ENCODE results near the gene NUP98. TPM values are rescaled to one million over a fixed set of nuclear protein-coding genes. Genes with fewer than 3 reads are reported as not detected.

NUP98 gene
- total RNA-seq, 1 donor from 2014 or later = 80.3 TPM

DNA sequence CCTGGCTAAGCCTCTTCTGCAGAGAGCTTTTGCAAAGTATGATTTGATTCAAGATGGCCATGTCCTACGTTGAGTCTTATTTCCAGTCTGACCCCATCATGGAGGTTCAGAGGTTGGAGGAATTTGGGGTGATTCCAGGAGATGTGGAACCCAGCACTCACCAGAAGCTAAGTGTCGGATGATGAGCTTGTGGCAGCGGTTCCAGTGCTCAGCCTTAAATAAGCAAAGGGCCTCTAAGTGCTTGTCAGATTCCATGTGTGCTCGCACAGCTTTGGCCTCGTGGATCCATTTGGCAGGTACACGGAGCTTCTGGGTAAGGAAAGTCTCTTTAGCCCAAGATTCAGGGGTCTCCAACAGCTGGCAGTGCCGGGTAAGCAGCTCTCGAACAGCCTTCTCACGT is 114.3 kb downstream of the NUP98 start:
- Mint-ChIP-seq H3K27ac (no peak overlapping the region), H3K27me3 (no peaks in the 10 kb centered on the region), H3K36me3 (ENCODE audit: insufficient read depth) (peaks cover 38% of the 10 kb centered on the region), H3K4me3 (ENCODE audit: low read depth) (no peak overlapping the region), H3K4me1 (ENCODE audit: low read depth) (no peaks in the 10 kb centered on the region), H3K9me3 (ENCODE audit: low read depth) (no peaks in the 10 kb centered on the region)
- no peak for DNase-seq (ENCODE audit: low spot score, unreplicated experiment)
- TF ChIP-seq, protein P1, sequence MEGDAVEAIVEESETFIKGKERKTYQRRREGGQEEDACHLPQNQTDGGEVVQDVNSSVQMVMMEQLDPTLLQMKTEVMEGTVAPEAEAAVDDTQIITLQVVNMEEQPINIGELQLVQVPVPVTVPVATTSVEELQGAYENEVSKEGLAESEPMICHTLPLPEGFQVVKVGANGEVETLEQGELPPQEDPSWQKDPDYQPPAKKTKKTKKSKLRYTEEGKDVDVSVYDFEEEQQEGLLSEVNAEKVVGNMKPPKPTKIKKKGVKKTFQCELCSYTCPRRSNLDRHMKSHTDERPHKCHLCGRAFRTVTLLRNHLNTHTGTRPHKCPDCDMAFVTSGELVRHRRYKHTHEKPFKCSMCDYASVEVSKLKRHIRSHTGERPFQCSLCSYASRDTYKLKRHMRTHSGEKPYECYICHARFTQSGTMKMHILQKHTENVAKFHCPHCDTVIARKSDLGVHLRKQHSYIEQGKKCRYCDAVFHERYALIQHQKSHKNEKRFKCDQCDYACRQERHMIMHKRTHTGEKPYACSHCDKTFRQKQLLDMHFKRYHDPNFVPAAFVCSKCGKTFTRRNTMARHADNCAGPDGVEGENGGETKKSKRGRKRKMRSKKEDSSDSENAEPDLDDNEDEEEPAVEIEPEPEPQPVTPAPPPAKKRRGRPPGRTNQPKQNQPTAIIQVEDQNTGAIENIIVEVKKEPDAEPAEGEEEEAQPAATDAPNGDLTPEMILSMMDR (IDR thresholded peaks at IDR 0.05; ENCODE audit: unreplicated experiment) = no peak

DNA sequence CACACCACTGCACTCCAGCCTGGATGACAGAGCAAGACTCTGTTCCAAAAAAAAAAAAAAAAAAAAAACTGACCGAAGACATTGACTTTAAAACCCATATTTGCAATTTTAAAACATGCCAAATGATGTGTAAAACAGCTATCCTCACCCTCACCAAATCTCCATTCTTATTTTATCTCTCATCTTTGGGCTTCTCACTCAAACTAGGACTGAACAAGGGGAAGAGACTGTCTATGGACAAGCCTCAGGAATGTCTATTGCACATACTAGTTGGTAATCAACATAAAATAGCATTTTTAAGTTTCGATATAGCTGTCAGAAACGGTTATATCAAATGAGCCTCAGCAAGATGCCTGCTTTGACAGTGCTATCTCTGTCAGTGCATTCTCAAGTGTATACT is 118.3 kb downstream of the NUP98 start:
- Mint-ChIP-seq H3K27me3 (no peaks in the 10 kb centered on the region), H3K9me3 (ENCODE audit: low read depth) (no peaks in the 10 kb centered on the region), H3K36me3 (ENCODE audit: insufficient read depth) (peaks cover 32% of the 10 kb centered on the region)

DNA sequence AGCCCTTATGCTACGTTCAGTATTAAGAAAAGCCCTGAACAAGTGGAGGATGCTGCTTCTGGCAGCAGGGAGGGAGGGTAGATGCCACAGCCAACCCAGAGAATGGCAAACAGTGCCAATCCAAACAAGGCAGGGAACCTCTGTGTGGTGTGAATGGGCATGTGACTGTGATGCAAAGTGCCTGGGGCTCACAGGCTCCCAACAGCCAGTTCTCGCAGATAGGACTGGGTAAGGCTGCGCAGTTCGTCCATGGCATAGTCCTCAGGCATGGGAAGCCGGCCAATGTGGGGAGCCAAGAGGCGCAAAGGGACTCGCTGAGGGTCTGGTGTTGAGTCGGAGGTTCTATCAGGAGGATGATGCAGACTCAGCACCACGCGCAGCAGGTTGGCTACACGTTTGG is 121.4 kb downstream of the NUP98 start:
- Mint-ChIP-seq H3K27me3 (no peaks in the 10 kb centered on the region), H3K4me3 (ENCODE audit: low read depth) (no peak overlapping the region), H3K4me1 (ENCODE audit: low read depth) (peaks cover 1% of the 10 kb centered on the region), H3K9me3 (ENCODE audit: low read depth) (no peaks in the 10 kb centered on the region), H3K27ac (no peak overlapping the region), H3K36me3 (ENCODE audit: insufficient read depth) (peaks cover 30% of the 10 kb centered on the region)
- no peak for DNase-seq (ENCODE audit: low spot score, unreplicated experiment)
- TF ChIP-seq, protein P1 (IDR thresholded peaks at IDR 0.05; ENCODE audit: unreplicated experiment) = no peak

More for the DNA sequence above, 118.3 kb downstream of the NUP98 start:
- Mint-ChIP-seq H3K27ac (no peak overlapping the region), H3K4me3 (ENCODE audit: low read depth) (no peak overlapping the region), H3K4me1 (ENCODE audit: low read depth) (no peaks in the 10 kb centered on the region)
- TF ChIP-seq, protein P1 (IDR thresholded peaks at IDR 0.05; ENCODE audit: unreplicated experiment) = no peak
- no peak for DNase-seq (ENCODE audit: low spot score, unreplicated experiment)

DNA sequence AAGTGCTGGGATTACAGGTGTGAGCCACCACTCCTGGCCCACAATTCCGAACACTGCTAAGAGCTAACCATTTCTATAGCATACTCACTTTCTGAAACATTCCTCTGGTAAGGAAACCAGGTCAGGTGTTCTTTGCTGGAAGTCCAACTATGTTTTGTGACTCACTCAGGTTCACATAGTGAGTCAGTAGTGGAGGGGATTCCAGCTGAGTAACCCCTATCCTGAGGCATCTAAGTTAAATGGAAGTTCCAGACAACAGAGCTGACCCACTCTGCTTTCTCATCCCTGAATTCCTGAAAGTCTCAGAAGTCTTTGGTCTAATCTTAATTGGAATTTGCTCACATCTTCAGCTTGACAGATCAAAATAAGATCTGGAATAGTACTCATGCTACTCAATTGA is 123.2 kb downstream of the NUP98 start:
- H3K27me3 Mint-ChIP-seq = no peaks in the 10 kb centered on the region
- peaks cover 1% of the 10 kb centered on the region for H3K4me1 Mint-ChIP-seq (ENCODE audit: low read depth)
- no peak overlapping the region for H3K27ac Mint-ChIP-seq
- TF ChIP-seq, protein P1 (IDR thresholded peaks at IDR 0.05; ENCODE audit: unreplicated experiment) = no peak
- H3K9me3 Mint-ChIP-seq (ENCODE audit: low read depth) = no peaks in the 10 kb centered on the region
- DNase-seq (ENCODE audit: low spot score, unreplicated experiment) = no peak
- H3K4me3 Mint-ChIP-seq (ENCODE audit: low read depth) = no peak overlapping the region
- H3K36me3 Mint-ChIP-seq (ENCODE audit: insufficient read depth) = peaks cover 27% of the 10 kb centered on the region

DNA sequence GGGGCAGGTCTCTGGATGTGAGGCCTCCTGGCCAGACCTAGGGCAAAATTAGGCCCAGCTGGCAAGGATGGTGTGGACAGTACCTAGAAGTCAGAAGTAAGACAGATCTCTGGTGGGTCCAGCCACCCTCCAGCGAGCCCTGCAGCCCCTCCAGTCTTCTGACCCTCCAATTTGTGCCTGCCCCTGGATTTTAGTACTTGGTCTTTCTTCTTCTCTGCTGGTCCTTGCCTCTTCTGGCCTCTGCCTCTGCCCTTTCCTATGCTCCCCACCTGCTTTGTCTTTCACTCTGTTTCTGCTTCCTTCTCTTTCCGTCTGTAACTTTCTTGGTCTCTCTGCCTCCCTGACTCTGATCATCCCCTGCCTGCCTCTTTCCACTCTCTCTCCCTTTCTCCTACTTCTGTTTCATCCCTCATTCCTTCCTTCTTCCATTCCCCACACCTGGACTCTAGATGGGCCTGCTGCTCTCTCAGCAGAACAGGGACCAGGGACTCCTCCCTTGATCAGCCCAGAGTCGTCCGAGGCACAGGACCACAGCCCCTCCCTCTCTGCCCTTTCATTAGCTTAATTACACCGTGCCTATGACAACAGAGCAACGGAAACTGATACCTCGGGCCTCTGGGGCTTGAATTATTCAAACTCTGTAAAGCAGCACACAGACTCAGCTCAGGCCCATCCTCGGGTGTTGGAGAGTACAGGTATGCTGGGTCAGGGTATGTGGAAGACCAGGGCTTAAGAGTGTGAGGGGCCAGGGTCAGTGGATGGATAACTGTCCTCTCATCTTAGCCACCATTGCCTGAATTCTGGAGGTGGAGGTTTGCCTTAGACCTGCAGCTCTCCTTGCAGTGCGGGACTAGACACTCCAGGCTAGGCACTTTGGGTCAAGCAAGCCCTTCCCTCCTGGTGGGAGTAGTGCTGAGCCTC is 125.8 kb downstream of the NUP98 start, which contains the start of gene CHRNA10:
CHRNA10 (minus strand) TSS at position 51 of the 921 bp plus-strand sequence. CDS start 72 bp downstream, outside the sequence.
- peak within 1 kb of the TSS; percentile 30 for H3K27ac Mint-ChIP-seq
- H3K27me3 Mint-ChIP-seq = no peaks in the 10 kb centered on the region
- no peak within 1 kb of the TSS for H3K4me3 Mint-ChIP-seq (ENCODE audit: low read depth)
- no peaks in the 10 kb centered on the region for H3K9me3 Mint-ChIP-seq (ENCODE audit: low read depth)
- H3K36me3 Mint-ChIP-seq (ENCODE audit: insufficient read depth) = peaks cover 25% of the 10 kb centered on the region
- H3K4me1 Mint-ChIP-seq (ENCODE audit: low read depth) = peaks cover 1% of the 10 kb centered on the region
- no peak for DNase-seq (ENCODE audit: low spot score, unreplicated experiment)
- TF ChIP-seq, protein P1 (IDR thresholded peaks at IDR 0.05; ENCODE audit: unreplicated experiment) = no peak
